ENCODE data around the gene CELF4.

The CELF4 gene

GRCh38 chr18:37440206-37440605 is 125.4 kb downstream of the CELF4 start:
- H3K27ac ChIP-seq (ENCODE audit: low read depth, low read length), result no peak overlapping the region
- H3K9ac ChIP-seq (ENCODE audit: low read length), result no peak overlapping the region
- H3K4me1 ChIP-seq (ENCODE audit: control insufficient read depth, insufficient read depth, low read length), result peaks cover 20% of the 10 kb centered on the region
- no peaks in the 10 kb centered on the region for H3K36me3 ChIP-seq (ENCODE audit: control insufficient read depth, insufficient read depth, low read length)
- H3K4me3 ChIP-seq (ENCODE audit: low read depth, low read length), result no peak overlapping the region
- no peaks in the 10 kb centered on the region for H3K27me3 ChIP-seq (ENCODE audit: control insufficient read depth, insufficient read depth, low read length)
- H3K9me3 ChIP-seq (ENCODE audit: control insufficient read depth, insufficient read depth, low read depth, low read length), result peaks cover 4% of the 10 kb centered on the region; the same call in 1 of the 2 replicates

DNA sequence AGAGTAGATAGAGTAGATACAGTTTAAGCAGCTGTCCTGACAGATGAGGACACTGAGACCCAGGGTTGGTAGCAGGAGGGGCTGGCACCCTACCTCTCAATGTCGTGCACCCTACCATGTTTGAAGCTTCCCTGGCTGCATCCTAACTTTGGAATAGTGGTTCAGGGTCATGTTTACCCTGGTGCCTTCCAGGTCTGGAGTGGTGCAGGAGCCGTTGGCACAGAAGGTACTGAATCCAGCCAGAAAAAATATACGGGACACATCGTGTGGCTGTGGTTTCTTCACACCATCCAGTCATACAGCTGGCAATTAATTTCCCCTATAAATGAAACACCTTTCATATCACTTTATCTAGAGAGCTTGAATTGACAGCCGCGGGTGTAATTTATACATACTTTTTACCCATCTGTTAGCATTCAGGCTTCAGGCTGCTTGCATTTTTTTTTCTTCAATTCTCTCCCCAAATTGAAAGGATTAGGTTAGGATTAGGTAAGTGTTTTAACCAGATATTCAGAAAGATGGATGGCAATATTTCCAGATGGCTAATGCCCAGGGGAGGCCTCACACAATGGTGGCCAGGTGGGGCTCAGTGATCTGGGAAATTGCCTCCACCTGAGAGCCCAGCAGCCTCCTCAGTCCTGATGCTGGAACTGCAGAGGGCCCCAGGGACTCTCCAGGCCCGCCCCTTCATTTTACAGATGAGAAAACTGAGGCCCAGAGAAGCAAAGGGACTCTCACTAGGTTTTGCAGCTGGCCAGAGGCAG is 127.0 kb downstream of the CELF4 start:
- H3K9me3 ChIP-seq (ENCODE audit: control insufficient read depth, insufficient read depth, low read depth, low read length), result peaks cover 4% of the 10 kb centered on the region; the same call in 1 of the 2 replicates
- H3K27me3 ChIP-seq (ENCODE audit: control insufficient read depth, insufficient read depth, low read length), result no peaks in the 10 kb centered on the region
- no peak overlapping the region for H3K27ac ChIP-seq (ENCODE audit: low read depth, low read length)
- H3K36me3 ChIP-seq (ENCODE audit: control insufficient read depth, insufficient read depth, low read length), result no peaks in the 10 kb centered on the region
- H3K4me1 ChIP-seq (ENCODE audit: control insufficient read depth, insufficient read depth, low read length), result peaks cover 14% of the 10 kb centered on the region
- H3K9ac ChIP-seq (ENCODE audit: low read length), result no peak overlapping the region
- H3K4me3 ChIP-seq (ENCODE audit: low read depth, low read length), result no peak overlapping the region

DNA sequence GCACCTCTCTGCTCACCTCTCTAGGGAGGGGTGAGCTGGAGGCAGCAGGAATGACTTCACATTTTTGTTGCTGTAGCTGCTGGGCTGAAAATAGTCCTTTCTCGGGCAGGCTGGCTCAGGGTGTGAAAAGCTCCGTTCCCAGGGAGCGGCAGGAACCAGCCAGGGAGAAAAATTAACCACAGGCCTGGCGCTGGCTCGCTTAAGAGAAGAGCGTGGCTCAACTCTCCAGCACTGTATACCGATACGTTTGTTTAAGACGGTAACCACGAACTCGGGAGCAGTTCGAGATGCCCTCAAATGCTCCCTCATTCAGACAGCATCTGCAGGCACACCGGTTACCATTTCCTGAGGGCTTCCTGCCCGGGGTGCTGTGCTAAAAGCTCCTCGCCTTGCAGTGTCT is 129.6 kb downstream of the CELF4 start:
- Histone ChIP-seq H3K27ac (ENCODE audit: low read depth, low read length) (no peak overlapping the region), H3K4me1 (ENCODE audit: control insufficient read depth, insufficient read depth, low read length) (peaks cover 7% of the 10 kb centered on the region; the same call in 1 of the 2 replicates), H3K4me3 (ENCODE audit: low read depth, low read length) (no peak overlapping the region), H3K9me3 (ENCODE audit: control insufficient read depth, insufficient read depth, low read depth, low read length) (peaks cover 4% of the 10 kb centered on the region; the same call in 1 of the 2 replicates), H3K27me3 (ENCODE audit: control insufficient read depth, insufficient read depth, low read length) (no peaks in the 10 kb centered on the region), H3K9ac (ENCODE audit: low read length) (no peak overlapping the region), H3K36me3 (ENCODE audit: control insufficient read depth, insufficient read depth, low read length) (no peaks in the 10 kb centered on the region)

DNA sequence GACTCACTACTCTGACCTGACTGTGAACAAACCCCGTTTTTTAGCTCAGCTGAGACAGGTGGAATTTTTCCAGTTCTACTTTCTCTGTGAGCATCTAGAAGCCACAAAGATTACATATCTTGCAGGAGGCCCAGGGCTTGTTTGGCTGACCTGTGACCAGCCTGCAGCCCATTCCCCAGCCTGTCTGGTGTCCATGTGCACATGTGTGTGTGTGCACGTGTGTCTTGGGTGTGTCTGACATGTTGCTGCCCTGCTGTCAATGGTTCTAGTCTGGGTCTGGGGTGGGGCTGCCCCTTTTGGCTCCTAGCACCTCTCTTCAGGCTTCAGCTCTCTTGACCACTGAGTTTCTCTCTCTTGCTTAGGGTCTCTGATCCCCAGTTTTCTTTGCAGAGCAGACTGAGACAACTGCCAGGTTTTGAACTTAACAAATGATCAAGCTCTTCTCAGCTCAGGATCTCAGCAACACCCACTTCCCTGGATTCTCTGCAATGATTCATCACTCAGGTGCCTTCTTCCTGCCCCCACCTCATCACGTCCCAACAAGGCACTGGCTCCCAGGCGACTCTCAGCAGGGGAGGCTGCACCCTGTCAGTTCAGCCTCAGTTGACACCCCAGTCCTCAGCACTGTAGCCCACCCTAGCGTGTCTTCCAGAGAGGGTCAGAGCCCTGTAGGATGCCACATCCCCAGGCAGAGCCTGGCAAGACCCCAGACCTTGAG is 130.3 kb downstream of the CELF4 start:
- Histone ChIP-seq H3K4me3 (ENCODE audit: low read depth, low read length) (no peak overlapping the region), H3K27ac (ENCODE audit: low read depth, low read length) (no peak overlapping the region), H3K36me3 (ENCODE audit: control insufficient read depth, insufficient read depth, low read length) (no peaks in the 10 kb centered on the region), H3K9me3 (ENCODE audit: control insufficient read depth, insufficient read depth, low read depth, low read length) (peaks cover 4% of the 10 kb centered on the region; the same call in 1 of the 2 replicates), H3K9ac (ENCODE audit: low read length) (no peak overlapping the region), H3K4me1 (ENCODE audit: control insufficient read depth, insufficient read depth, low read length) (peaks cover 14% of the 10 kb centered on the region; the same call in 1 of the 2 replicates), H3K27me3 (ENCODE audit: control insufficient read depth, insufficient read depth, low read length) (no peaks in the 10 kb centered on the region)

- peaks cover 14% of the 10 kb centered on the region; the same call in 1 of the 2 replicates for H3K4me1 ChIP-seq (ENCODE audit: control insufficient read depth, insufficient read depth, low read length)
- H3K9me3 ChIP-seq (ENCODE audit: control insufficient read depth, insufficient read depth, low read depth, low read length), result peaks cover 4% of the 10 kb centered on the region; the same call in 1 of the 2 replicates
- no peak overlapping the region for H3K4me3 ChIP-seq (ENCODE audit: low read depth, low read length)
- no peaks in the 10 kb centered on the region for H3K36me3 ChIP-seq (ENCODE audit: control insufficient read depth, insufficient read depth, low read length)
- H3K27me3 ChIP-seq (ENCODE audit: control insufficient read depth, insufficient read depth, low read length), result no peaks in the 10 kb centered on the region
- H3K9ac ChIP-seq (ENCODE audit: low read length), result no peak overlapping the region
- no peak overlapping the region for H3K27ac ChIP-seq (ENCODE audit: low read depth, low read length)
Observed at GRCh38 chr18:37434161-37434860, 131.3 kb downstream of the CELF4 start.

DNA sequence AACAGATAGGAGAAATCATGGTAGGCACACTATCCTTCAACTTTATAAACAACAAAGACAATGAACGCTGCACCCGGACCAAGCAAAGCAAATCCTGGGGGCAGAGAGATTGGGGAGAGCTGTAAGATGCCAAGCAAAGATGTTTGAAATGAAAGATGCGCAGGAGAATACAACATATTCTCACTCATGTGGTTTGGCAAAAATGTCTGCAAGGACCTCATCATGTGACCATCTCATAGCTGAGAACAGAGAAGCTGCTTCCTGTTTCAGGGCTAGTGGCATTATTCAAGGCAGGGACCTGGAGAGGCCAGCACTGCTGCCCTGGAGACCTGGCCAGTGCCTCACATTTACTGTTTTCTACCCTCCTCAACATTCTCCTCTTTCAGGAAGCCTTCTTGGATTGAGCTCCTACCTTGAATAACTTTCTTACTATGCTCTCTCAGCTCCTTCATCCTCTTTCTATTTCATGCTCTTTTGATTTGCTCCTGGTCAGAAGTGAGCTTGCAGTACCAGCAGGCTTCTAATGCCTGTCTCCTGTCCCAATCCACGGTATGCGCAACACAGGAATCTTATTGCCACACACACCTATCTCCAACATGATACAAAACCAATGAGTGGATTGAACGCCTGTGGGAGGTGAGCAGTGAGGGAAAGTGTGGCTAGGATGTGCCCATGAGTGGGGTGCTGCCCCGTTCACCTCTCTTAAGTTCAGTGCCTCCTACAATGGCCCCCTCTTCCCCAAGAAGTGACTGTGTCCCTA is 133.0 kb downstream of the CELF4 start:
- Histone ChIP-seq H3K36me3 (ENCODE audit: control insufficient read depth, insufficient read depth, low read length) (no peaks in the 10 kb centered on the region), H3K27ac (ENCODE audit: low read depth, low read length) (no peak overlapping the region), H3K4me1 (ENCODE audit: control insufficient read depth, insufficient read depth, low read length) (peaks cover 14% of the 10 kb centered on the region; the same call in 1 of the 2 replicates), H3K4me3 (ENCODE audit: low read depth, low read length) (no peak overlapping the region), H3K9ac (ENCODE audit: low read length) (no peak overlapping the region), H3K27me3 (ENCODE audit: control insufficient read depth, insufficient read depth, low read length) (no peaks in the 10 kb centered on the region), H3K9me3 (ENCODE audit: control insufficient read depth, insufficient read depth, low read depth, low read length) (no peaks in the 10 kb centered on the region)

GRCh38 chr18:37430357-37431076 is 135.1 kb downstream of the CELF4 start:
- H3K27ac ChIP-seq (ENCODE audit: low read depth, low read length), result no peak overlapping the region
- no peak overlapping the region for H3K4me3 ChIP-seq (ENCODE audit: low read depth, low read length)
- H3K36me3 ChIP-seq (ENCODE audit: control insufficient read depth, insufficient read depth, low read length), result no peaks in the 10 kb centered on the region
- H3K27me3 ChIP-seq (ENCODE audit: control insufficient read depth, insufficient read depth, low read length), result no peaks in the 10 kb centered on the region
- no peaks in the 10 kb centered on the region for H3K9me3 ChIP-seq (ENCODE audit: control insufficient read depth, insufficient read depth, low read depth, low read length)
- peaks cover 10% of the 10 kb centered on the region; the same call in 1 of the 2 replicates for H3K4me1 ChIP-seq (ENCODE audit: control insufficient read depth, insufficient read depth, low read length)
- no peak overlapping the region for H3K9ac ChIP-seq (ENCODE audit: low read length)

- no peaks in the 10 kb centered on the region for H3K36me3 ChIP-seq (ENCODE audit: control insufficient read depth, insufficient read depth, low read length)
- no peak overlapping the region for H3K9ac ChIP-seq (ENCODE audit: low read length)
- H3K4me1 ChIP-seq (ENCODE audit: control insufficient read depth, insufficient read depth, low read length), result peaks cover 7% of the 10 kb centered on the region; the same call in 1 of the 2 replicates
- no peak overlapping the region for H3K4me3 ChIP-seq (ENCODE audit: low read depth, low read length)
- no peaks in the 10 kb centered on the region for H3K27me3 ChIP-seq (ENCODE audit: control insufficient read depth, insufficient read depth, low read length)
- no peaks in the 10 kb centered on the region for H3K9me3 ChIP-seq (ENCODE audit: control insufficient read depth, insufficient read depth, low read depth, low read length)
- no peak overlapping the region for H3K27ac ChIP-seq (ENCODE audit: low read depth, low read length)
Observed at GRCh38 chr18:37429791-37430190, 135.8 kb downstream of the CELF4 start.

GRCh38 chr18:37428288-37428974 is 137.2 kb downstream of the CELF4 start:
- Histone ChIP-seq H3K9me3 (ENCODE audit: control insufficient read depth, insufficient read depth, low read depth, low read length) (no peaks in the 10 kb centered on the region), H3K36me3 (ENCODE audit: control insufficient read depth, insufficient read depth, low read length) (no peaks in the 10 kb centered on the region), H3K4me3 (ENCODE audit: low read depth, low read length) (no peak overlapping the region), H3K27ac (ENCODE audit: low read depth, low read length) (no peak overlapping the region), H3K9ac (ENCODE audit: low read length) (no peak overlapping the region), H3K27me3 (ENCODE audit: control insufficient read depth, insufficient read depth, low read length) (no peaks in the 10 kb centered on the region), H3K4me1 (ENCODE audit: control insufficient read depth, insufficient read depth, low read length) (peaks cover 7% of the 10 kb centered on the region; the same call in 1 of the 2 replicates)

Data from HUES6 (cell line).